DMS153 treated with DMSO at 0.1 percent for 48 hours (cell line): ENCODE results near the gene STK32C.
"Not testable (repeated sequence)": the region's sequence is repeated elsewhere in the genome, so short reads cannot be mapped to it uniquely, and the experiment has no call there.

ENCODE experiments used
- DNase-seq: peaks from one replicate; lab custom pipeline; 2025; ENCODE audit not compliant: unreplicated experiment; lab: John Stamatoyannopoulos, UW

The STK32C gene

GRCh38 chr10:132302421-132303310 lies 5.1 kb downstream of the STK32C start:
- DNase-seq = no peak

- DNase-seq = no peak
Observed at GRCh38 chr10:132301371-132302330, 6.1 kb downstream of the STK32C start.

GRCh38 chr10:132300582-132300981 lies 7.2 kb downstream of the STK32C start:
- no peak for DNase-seq

GRCh38 chr10:132299371-132300336 lies 8.1 kb downstream of the STK32C start:
- DNase-seq = no peak

- no peak for DNase-seq
Observed at GRCh38 chr10:132298038-132298881, 9.5 kb downstream of the STK32C start.

GRCh38 chr10:132297526-132297925 lies 10.2 kb downstream of the STK32C start:
- peak; percentile 11 for DNase-seq

GRCh38 chr10:132296666-132297443 lies 10.9 kb downstream of the STK32C start:
- no peak for DNase-seq

- DNase-seq = not testable (repeated sequence)
Observed at GRCh38 chr10:132295481-132295880, 12.3 kb downstream of the STK32C start.

- no peak for DNase-seq
Observed at GRCh38 chr10:132294561-132295318, 13.0 kb downstream of the STK32C start.

GRCh38 chr10:132293813-132294520 lies 13.8 kb downstream of the STK32C start:
- DNase-seq = no peak

GRCh38 chr10:132293201-132293812 lies 14.4 kb downstream of the STK32C start:
- DNase-seq = no peak

- DNase-seq = no peak
Observed at GRCh38 chr10:132292287-132293200, 15.2 kb downstream of the STK32C start.

- DNase-seq = no peak
Observed at GRCh38 chr10:132291826-132292225, 15.9 kb downstream of the STK32C start.

GRCh38 chr10:132290631-132291030 lies 17.1 kb downstream of the STK32C start:
- DNase-seq = no peak

GRCh38 chr10:132289439-132289838 lies 18.3 kb downstream of the STK32C start:
- DNase-seq = no peak
